ENCODE data around the gene MRTFB. TPM values are rescaled to one million over a fixed set of nuclear protein-coding genes. Genes with fewer than 3 reads are reported as not detected.

The MRTFB gene
- total RNA-seq, 1 donor from 2014 or later = 20.9 TPM

DNA sequence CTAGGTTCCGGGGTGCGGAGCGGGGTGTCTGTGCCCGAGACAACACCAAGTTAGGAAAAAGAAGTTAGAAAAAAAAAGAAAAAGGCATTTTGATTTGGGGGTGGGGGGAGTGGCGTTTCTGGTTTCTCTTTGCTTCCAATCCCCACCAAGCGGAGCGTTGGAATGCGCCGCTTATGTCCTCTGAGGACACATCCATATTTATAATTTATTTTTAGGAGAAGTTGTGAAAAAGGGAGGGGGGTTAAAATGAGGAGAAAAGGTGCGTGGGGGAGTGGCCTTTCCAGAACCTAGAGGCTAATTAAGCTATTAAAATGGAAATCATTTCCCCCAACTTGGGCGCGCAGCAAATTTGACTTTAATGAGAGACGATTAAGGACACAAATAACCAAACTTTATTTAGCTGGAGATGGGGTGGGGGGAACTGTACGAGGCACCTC, 232.1 kb downstream of the MRTFB start:
- Mint-ChIP-seq H3K27ac (no peak overlapping the region), H3K4me3 (peak overlapping the region; percentile 78), H3K4me1 (peaks cover 16% of the 10 kb centered on the region), H3K9me3 (no peaks in the 10 kb centered on the region), H3K27me3 (peaks cover 14% of the 10 kb centered on the region), H3K36me3 (ENCODE audit: low read depth) (no peaks in the 10 kb centered on the region)
- TF ChIP-seq, protein P1, sequence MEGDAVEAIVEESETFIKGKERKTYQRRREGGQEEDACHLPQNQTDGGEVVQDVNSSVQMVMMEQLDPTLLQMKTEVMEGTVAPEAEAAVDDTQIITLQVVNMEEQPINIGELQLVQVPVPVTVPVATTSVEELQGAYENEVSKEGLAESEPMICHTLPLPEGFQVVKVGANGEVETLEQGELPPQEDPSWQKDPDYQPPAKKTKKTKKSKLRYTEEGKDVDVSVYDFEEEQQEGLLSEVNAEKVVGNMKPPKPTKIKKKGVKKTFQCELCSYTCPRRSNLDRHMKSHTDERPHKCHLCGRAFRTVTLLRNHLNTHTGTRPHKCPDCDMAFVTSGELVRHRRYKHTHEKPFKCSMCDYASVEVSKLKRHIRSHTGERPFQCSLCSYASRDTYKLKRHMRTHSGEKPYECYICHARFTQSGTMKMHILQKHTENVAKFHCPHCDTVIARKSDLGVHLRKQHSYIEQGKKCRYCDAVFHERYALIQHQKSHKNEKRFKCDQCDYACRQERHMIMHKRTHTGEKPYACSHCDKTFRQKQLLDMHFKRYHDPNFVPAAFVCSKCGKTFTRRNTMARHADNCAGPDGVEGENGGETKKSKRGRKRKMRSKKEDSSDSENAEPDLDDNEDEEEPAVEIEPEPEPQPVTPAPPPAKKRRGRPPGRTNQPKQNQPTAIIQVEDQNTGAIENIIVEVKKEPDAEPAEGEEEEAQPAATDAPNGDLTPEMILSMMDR (IDR thresholded peaks at IDR 0.05) = no peak
- ChIA-PET CTCF (interaction anchor here (0.6 kb wide), 1 partner anchor 227 kb away, joined by 3 read pairs; no protein-coding TSS in a partner anchor), POLR2A (no interaction called here)
- DNase-seq (no peak), ATAC-seq (ENCODE audit: low read depth) (no peak)
- intact Hi-C loops (cut with micrococcal nuclease) = loop anchor here (5.0 to 10.0 kb wide), 2 partner anchors 112 to 381 kb away; partner anchors contain the start of gene ERCC4

DNA sequence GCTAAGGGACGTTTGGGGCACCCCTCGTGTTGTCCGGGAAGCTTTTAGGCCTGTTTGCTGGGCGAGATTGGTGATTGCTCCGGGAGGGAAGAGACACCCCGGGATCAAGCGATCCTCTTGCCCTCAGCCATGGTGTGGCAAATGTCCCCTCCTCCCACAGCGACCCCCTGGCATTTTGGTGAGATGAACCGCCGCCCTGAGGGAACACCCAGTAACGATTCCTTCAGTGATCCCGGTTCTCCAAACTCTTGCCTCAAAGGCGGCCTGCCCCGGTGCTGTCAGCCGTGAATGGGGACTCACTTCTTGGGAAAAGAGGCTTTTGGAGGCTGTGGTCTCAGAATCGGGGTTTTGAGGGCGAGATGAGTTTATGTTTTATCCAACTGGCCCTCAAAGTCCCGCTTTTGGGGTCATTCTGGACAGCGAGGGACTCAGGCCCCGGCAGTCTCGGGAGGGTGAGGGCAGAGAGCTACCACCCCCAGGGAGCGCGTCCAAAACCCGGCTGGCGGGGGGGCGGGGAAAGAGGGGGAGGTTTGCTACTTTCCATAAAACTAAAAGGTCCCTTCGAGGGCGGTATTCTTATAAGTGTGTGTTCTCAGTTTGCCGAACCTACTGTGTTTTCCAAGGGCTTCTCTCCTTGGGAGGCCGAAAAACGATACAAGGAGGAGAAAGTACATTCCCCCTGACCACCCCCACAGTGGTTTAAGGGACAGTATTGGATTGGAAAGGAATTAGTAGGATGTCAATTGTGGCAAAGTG, 232.7 kb downstream of the MRTFB start:
- TF ChIP-seq, protein P1 (IDR thresholded peaks at IDR 0.05) = no peak
- no peaks in the 10 kb centered on the region for H3K36me3 Mint-ChIP-seq (ENCODE audit: low read depth)
- peaks cover 19% of the 10 kb centered on the region for H3K4me1 Mint-ChIP-seq
- no peaks in the 10 kb centered on the region for H3K9me3 Mint-ChIP-seq
- intact Hi-C loops (cut with micrococcal nuclease) = loop anchor here (5.0 to 10.0 kb wide), 2 partner anchors 111 to 382 kb away; partner anchors contain the start of gene ERCC4
- peak overlapping the region; percentile 78 for H3K4me3 Mint-ChIP-seq
- ChIA-PET CTCF (interaction anchor here (0.6 kb wide), 1 partner anchor 227 kb away, joined by 3 read pairs; no protein-coding TSS in a partner anchor), POLR2A (no interaction called here)
- no peak for ATAC-seq (ENCODE audit: low read depth)
- DNase-seq = no peak
- peaks cover 14% of the 10 kb centered on the region for H3K27me3 Mint-ChIP-seq
- no peak overlapping the region for H3K27ac Mint-ChIP-seq

DNA sequence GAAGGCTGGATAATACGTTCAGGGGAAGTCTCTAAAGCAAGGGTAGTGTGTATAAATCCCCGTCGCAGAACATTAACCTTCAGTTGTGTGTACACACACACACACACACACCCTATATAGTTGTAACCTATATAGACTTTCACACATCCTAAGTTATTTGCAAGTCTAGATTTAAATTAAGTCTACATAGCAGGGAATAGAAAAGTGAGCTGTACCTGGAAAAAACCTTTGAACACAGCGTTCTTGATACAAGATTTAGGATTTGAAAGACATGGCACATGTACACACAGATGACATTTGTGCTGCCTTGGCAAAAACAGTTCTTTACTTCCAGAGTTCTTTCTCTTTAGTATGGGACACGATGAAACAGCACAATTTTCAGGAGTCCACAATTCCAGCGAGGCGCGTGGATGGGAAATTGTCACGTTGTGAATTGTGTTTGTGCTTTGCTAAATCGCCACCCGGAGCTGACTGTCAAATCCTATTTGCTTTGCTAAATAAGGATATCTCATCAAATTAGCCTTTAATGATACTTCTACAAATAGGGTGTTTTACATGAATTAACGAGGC, 233.9 kb downstream of the MRTFB start:
- DNase-seq (no peak), ATAC-seq (ENCODE audit: low read depth) (no peak)
- intact Hi-C loops (cut with micrococcal nuclease) = loop anchor here (5.0 to 10.0 kb wide), 2 partner anchors 110 to 383 kb away; partner anchors contain the start of gene ERCC4
- Mint-ChIP-seq H3K4me1 (peaks cover 31% of the 10 kb centered on the region), H3K9me3 (no peaks in the 10 kb centered on the region), H3K4me3 (no peak overlapping the region), H3K27ac (no peak overlapping the region), H3K27me3 (peaks cover 14% of the 10 kb centered on the region), H3K36me3 (ENCODE audit: low read depth) (no peaks in the 10 kb centered on the region)
- CTCF ChIA-PET = no interaction called here
- POLR2A ChIA-PET = no interaction called here
- TF ChIP-seq, protein P1 (IDR thresholded peaks at IDR 0.05) = no peak

DNA sequence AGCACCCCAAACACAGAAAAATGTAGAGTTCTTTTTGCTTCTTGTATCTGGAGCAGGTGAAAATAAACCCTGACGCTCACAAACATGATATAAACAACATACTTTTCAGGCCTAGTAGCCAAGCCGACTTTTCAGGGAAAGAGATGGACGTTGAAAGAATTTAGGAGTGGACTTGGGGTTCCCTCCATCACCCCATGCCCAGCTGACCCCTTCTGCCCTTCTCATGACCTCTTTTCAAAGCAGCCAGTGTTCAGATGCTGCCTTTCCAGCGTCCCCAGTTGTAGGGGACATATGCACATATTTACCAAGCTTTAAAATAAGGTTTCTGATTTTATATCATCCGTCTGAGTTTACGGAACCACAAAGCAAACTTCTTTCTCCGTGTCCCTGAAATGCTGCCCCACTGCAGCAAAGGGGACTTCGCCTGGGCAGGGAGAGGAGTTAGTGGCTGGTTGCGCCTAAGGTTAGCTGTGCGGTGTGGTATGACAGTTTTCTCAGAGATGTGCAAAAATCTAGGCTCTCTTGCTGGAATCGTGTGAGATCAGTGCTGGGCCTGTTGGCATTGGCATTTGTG, 235.5 kb downstream of the MRTFB start:
- no peak overlapping the region for H3K4me3 Mint-ChIP-seq
- intact Hi-C loops (cut with micrococcal nuclease) = loop anchor here (10.0 kb wide), 1 partner anchor 108 kb away; no protein-coding TSS in a partner anchor
- TF ChIP-seq, protein P1 (IDR thresholded peaks at IDR 0.05) = no peak
- ATAC-seq (ENCODE audit: low read depth) (no peak), DNase-seq (no peak)
- H3K9me3 Mint-ChIP-seq = no peaks in the 10 kb centered on the region
- CTCF ChIA-PET = no interaction called here
- POLR2A ChIA-PET = interaction anchor here (0.8 kb wide), 1 partner anchor 242 kb away, joined by 3 read pairs; no protein-coding TSS in a partner anchor
- H3K36me3 Mint-ChIP-seq (ENCODE audit: low read depth) = no peaks in the 10 kb centered on the region
- H3K27me3 Mint-ChIP-seq = peaks cover 10% of the 10 kb centered on the region
- no peak overlapping the region for H3K27ac Mint-ChIP-seq
- peaks cover 31% of the 10 kb centered on the region for H3K4me1 Mint-ChIP-seq

DNA sequence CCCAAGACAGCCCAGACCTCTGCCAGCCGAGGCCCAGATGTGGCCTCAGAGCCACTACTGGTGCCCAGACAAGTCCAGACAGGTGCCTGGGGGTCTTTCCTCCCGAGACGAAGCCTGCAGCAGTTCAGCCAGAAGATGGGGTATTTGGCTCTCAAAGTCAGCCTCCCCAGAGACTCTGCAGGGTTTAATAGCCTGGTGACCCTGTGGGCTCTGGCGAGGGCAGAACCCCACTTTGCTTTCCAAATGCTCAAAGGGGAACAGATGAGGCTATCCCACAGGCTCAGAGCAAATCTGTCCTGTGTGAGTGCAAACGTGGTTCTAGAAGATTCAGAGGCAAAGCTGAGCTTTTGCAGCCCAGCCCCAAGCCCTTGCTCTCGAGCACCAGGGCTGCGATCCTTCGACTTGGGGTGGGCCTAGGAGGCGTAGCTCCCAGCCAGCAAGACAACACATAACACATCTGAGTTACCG, 236.0 kb downstream of the MRTFB start:
- ATAC-seq (ENCODE audit: low read depth) (no peak), DNase-seq (no peak)
- H3K4me1 Mint-ChIP-seq = peaks cover 31% of the 10 kb centered on the region
- peaks cover 10% of the 10 kb centered on the region for H3K27me3 Mint-ChIP-seq
- H3K4me3 Mint-ChIP-seq = no peak overlapping the region
- H3K36me3 Mint-ChIP-seq (ENCODE audit: low read depth) = no peaks in the 10 kb centered on the region
- ChIA-PET CTCF (no interaction called here), POLR2A (no interaction called here)
- intact Hi-C loops (cut with micrococcal nuclease) = loop anchor here (10.0 kb wide), 1 partner anchor 108 kb away; no protein-coding TSS in a partner anchor
- H3K9me3 Mint-ChIP-seq = no peaks in the 10 kb centered on the region
- no peak overlapping the region for H3K27ac Mint-ChIP-seq
- TF ChIP-seq, protein P1 (IDR thresholded peaks at IDR 0.05) = no peak

Measured in activated B cell treated with CpG ODN at 0.5 μM for 24 hours (primary cell).